ENCODE results near the gene IDS. TPM values are rescaled to one million over a fixed set of nuclear protein-coding genes. Genes with fewer than 3 reads are reported as not detected.

Gene IDS
- total RNA-seq, 1 donor from 2014 or later = 99.1 TPM

DNA sequence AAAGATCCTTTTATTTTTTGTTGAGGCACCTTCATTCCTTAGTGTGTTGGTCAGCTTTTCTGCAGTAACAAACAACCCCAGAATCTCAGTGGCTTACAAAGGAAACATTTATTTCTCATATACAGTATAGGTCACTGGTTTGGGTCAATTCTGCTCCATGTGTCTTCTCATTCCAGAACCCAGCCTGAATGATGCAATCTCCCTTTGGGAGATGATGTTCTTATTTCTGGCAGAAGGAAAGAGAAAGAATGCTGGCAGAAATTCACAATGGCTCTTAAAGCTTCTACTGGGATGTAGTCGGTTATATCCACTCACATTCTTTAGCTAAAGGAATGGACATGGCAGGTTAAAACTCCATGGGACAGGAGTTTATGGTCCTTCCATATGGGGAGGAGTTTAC, 42.3 kb downstream of the IDS start:
- intact Hi-C loops (cut with micrococcal nuclease) = no loop called here
- no peak for TF ChIP-seq CTCF (IDR thresholded peaks at IDR 0.05)
- no peak overlapping the region for H3K4me3 Mint-ChIP-seq
- no peak overlapping the region for H3K27ac Mint-ChIP-seq
- ChIA-PET CTCF (no interaction called here), POLR2A (no interaction called here)
- H3K4me1 Mint-ChIP-seq = no peaks in the 10 kb centered on the region
- peaks cover 3% of the 10 kb centered on the region for H3K27me3 Mint-ChIP-seq
- no peaks in the 10 kb centered on the region for H3K36me3 Mint-ChIP-seq (ENCODE audit: low read depth)
- ATAC-seq (ENCODE audit: low read depth) = no peak
- no peak for DNase-seq
- H3K9me3 Mint-ChIP-seq = no peaks in the 10 kb centered on the region

- ATAC-seq (ENCODE audit: low read depth) = no peak
- TF ChIP-seq CTCF (IDR thresholded peaks at IDR 0.05) = no peak
These were observed 43.4 kb downstream of the IDS start for GRCh38 chrX:149461746-149462145.

GRCh38 chrX:149458586-149458985, 46.5 kb downstream of the IDS start:
- intact Hi-C loops (cut with micrococcal nuclease) = no loop called here
- Mint-ChIP-seq H3K27ac (no peak overlapping the region), H3K4me1 (no peaks in the 10 kb centered on the region), H3K4me3 (no peak overlapping the region), H3K27me3 (peaks cover 3% of the 10 kb centered on the region), H3K9me3 (no peaks in the 10 kb centered on the region), H3K36me3 (ENCODE audit: low read depth) (no peaks in the 10 kb centered on the region)
- ChIA-PET CTCF (no interaction called here), POLR2A (no interaction called here)
- ATAC-seq (ENCODE audit: low read depth) = no peak
- no peak for DNase-seq
- TF ChIP-seq CTCF (IDR thresholded peaks at IDR 0.05) = no peak

More at GRCh38 chrX:149461746-149462145, 43.4 kb downstream of the IDS start:
- Mint-ChIP-seq H3K27me3 (peaks cover 3% of the 10 kb centered on the region), H3K4me3 (no peak overlapping the region), H3K27ac (no peak overlapping the region), H3K9me3 (no peaks in the 10 kb centered on the region), H3K4me1 (no peaks in the 10 kb centered on the region), H3K36me3 (ENCODE audit: low read depth) (no peaks in the 10 kb centered on the region)
- CTCF ChIA-PET = interaction anchor here (1.2 kb wide), 1 partner anchor 9 kb away, joined by 4 read pairs; no protein-coding TSS in a partner anchor
- POLR2A ChIA-PET = no interaction called here
- DNase-seq = no peak
- intact Hi-C loops (cut with micrococcal nuclease) = no loop called here

GRCh38 chrX:149456476-149457245, 48.4 kb downstream of the IDS start:
- no peaks in the 10 kb centered on the region for H3K36me3 Mint-ChIP-seq (ENCODE audit: low read depth)
- H3K27me3 Mint-ChIP-seq = peaks cover 3% of the 10 kb centered on the region
- POLR2A ChIA-PET = no interaction called here
- H3K27ac Mint-ChIP-seq = no peak overlapping the region
- no peak for ATAC-seq (ENCODE audit: low read depth)
- CTCF ChIA-PET = no interaction called here
- H3K4me3 Mint-ChIP-seq = no peak overlapping the region
- no peak for DNase-seq
- intact Hi-C loops (cut with micrococcal nuclease) = no loop called here
- no peak for TF ChIP-seq CTCF (IDR thresholded peaks at IDR 0.05)
- H3K9me3 Mint-ChIP-seq = no peaks in the 10 kb centered on the region
- no peaks in the 10 kb centered on the region for H3K4me1 Mint-ChIP-seq

- H3K4me1 Mint-ChIP-seq = no peaks in the 10 kb centered on the region
- no peak overlapping the region for H3K4me3 Mint-ChIP-seq
- ATAC-seq (ENCODE audit: low read depth) (no peak), DNase-seq (no peak)
- no peak overlapping the region for H3K27ac Mint-ChIP-seq
- POLR2A ChIA-PET = no interaction called here
- H3K27me3 Mint-ChIP-seq = peaks cover 3% of the 10 kb centered on the region
- intact Hi-C loops (cut with micrococcal nuclease) = no loop called here
- TF ChIP-seq CTCF (IDR thresholded peaks at IDR 0.05) = no peak
- H3K9me3 Mint-ChIP-seq = no peaks in the 10 kb centered on the region
- no peaks in the 10 kb centered on the region for H3K36me3 Mint-ChIP-seq (ENCODE audit: low read depth)
- CTCF ChIA-PET = no interaction called here
These were observed 49.2 kb downstream of the IDS start for GRCh38 chrX:149455934-149456333.

Data from activated B cell treated with CpG ODN at 0.5 μM for 24 hours (primary cell).